Suppressor macrophage treated with lipopolysaccharide for 4 hours (primary cell): ENCODE results near the gene CRKL.

Source experiments
- DNase-seq: peaks from one replicate; pipeline ENCODE4 v3.0.0-alpha.2; 2020

CRKL gene

GRCh38 chr22:20998411-20999336, 81.5 kb downstream of the CRKL start:
- no peak for DNase-seq

GRCh38 chr22:20999350-21000206, 82.4 kb downstream of the CRKL start:
- no peak for DNase-seq

- DNase-seq: no peak
These were observed 83.2 kb downstream of the CRKL start for GRCh38 chr22:21000207-21000986.

GRCh38 chr22:21000987-21001600, 83.9 kb downstream of the CRKL start:
- DNase-seq: no peak

- DNase-seq: peak; percentile 98
These were observed 84.6 kb downstream of the CRKL start, which contains the start of gene THAP7 for GRCh38 chr22:21001601-21002325. TSS of gene THAP7 (minus strand) at chr22:21002118. CDS start at chr22:21001911, 207 bp downstream.
